ENCODE results near the gene CDK18. TPM values are rescaled to one million over a fixed set of nuclear protein-coding genes. Genes with fewer than 3 reads are reported as not detected.

Gene CDK18
- total and polyA plus RNA-seq, 2 of the 8 experiments (the other 6 are each of a cell fraction or from before 2014, with no cell fraction given), result 31.2 to 44.0 TPM

GRCh38 chr1:205543351-205544301 lies 39.2 kb downstream of the CDK18 start:
- H4K5ac ChIP-seq (ENCODE audit: insufficient read length, low read depth, low read length), result peak overlapping the region; percentile 8
- H3K9me3 ChIP-seq (ENCODE audit: insufficient read depth in 2 of 2, low read depth in 1 of 2, low read length in 1 of 2), result peaks cover 0 to 4% of the 10 kb centered on the region in 2 experiments; a peak in 1 of 4 replicates
- no peak overlapping the region for H3K14ac ChIP-seq (ENCODE audit: insufficient read length)
- no peaks in the 10 kb centered on the region for H4K20me1 ChIP-seq (replicated peaks in 1 of 2; ENCODE audit: control insufficient read depth in 1 of 2, insufficient read depth in 2 of 2, low read length in 2 of 2)
- H4K91ac ChIP-seq (replicated peaks; ENCODE audit: insufficient read length, low read length), result peak overlapping the region; percentile 61
- no peaks in the 10 kb centered on the region for H3K36me3 ChIP-seq (ENCODE audit: control insufficient read depth in 2 of 4, insufficient read depth in 4 of 4, low read length in 3 of 4)
- no peak overlapping the region for H2BK120ac ChIP-seq (replicated peaks; ENCODE audit: low read depth, low read length)
- ChIA-PET CTCF (ENCODE audit: partially characterized antibody) (interaction anchor here (0.5 to 5.9 kb wide), 24 partner anchors 9 to 347 kb away, joined by 3 to 39 read pairs (median 4); no protein-coding TSS in a partner anchor), POLR2A (ENCODE audit: partially characterized antibody) (interaction anchor here (0.5 to 4.9 kb wide), 10 partner anchors 9 to 334 kb away, joined by 3 to 27 read pairs (median 4); partner anchors contain the start of gene BLACAT1)
- peak overlapping the region; percentile 12 to 52 (median 28); a peak in 7 of 8 replicates for H3K4me3 ChIP-seq (ENCODE audit: extremely low read depth in 1 of 4, insufficient read depth in 2 of 4, low read depth in 3 of 4, low read length in 4 of 4)
- H3K79me2 ChIP-seq (ENCODE audit: control insufficient read depth in 1 of 2, insufficient read depth in 2 of 2, low read length in 2 of 2), result no peaks in the 10 kb centered on the region
- peaks cover 0 to 14% (median 7%) of the 10 kb centered on the region in 4 experiments; a peak in 5 of 7 replicates for H3K4me1 ChIP-seq (replicated peaks in 1 of 4; ENCODE audit: control insufficient read depth in 3 of 4, insufficient read depth in 4 of 4, low read length in 3 of 4)
- peak overlapping the region; percentile 74; the same call in 1 of the 2 replicates for H2AFZ ChIP-seq (ENCODE audit: low read length)
- peak overlapping the region; percentile 58 for H3K4ac ChIP-seq (replicated peaks; ENCODE audit: insufficient read length, low read depth, low read length)
- H3K9ac ChIP-seq (replicated peaks in 1 of 4; ENCODE audit: extremely low read depth in 1 of 4, low read depth in 3 of 4, low read length in 3 of 4), result peak overlapping the region in 1 of 4 experiments; percentile 36; a peak in 3 of 7 replicates
- H3K23me2 ChIP-seq (ENCODE audit: low read depth, low read length), result 0 out of 2 replicates have a peak, but pooled peaks cover 4% of the 10 kb centered on the region
- 8% methylated on average over 20 of the region's 25 CpGs; no CpG with 5 or more reads in 1 of the 2 experiments for WGBS, 2 experiments (ENCODE audit: extremely low coverage in 1 of 2, insufficient coverage in 1 of 2, insufficient read length in 1 of 2, insufficient replicate concordance in 2 of 2, low coverage in 1 of 2, low lambda C conversion rate in 2 of 2, missing lambda C conversion rate in 1 of 2)
- peak overlapping the region; percentile 89 for H3K18ac ChIP-seq (ENCODE audit: extremely low read depth, low read length)
- peaks cover 0 to 25% (median 13%) of the 10 kb centered on the region in 4 experiments; a peak in 6 of 7 replicates for H3K27me3 ChIP-seq (replicated peaks in 1 of 4; ENCODE audit: control insufficient read depth in 3 of 4, extremely low read depth in 1 of 4, insufficient read depth in 3 of 4, low read length in 3 of 4)
- H3K4me2 ChIP-seq (ENCODE audit: insufficient read depth in 1 of 2, low read depth in 2 of 2, low read length in 2 of 2), result peak overlapping the region; percentile 62 to 82
- no peak overlapping the region; the same call in 1 of the 2 replicates for H3K27ac ChIP-seq (ENCODE audit: low read depth, low read length)
- FAIRE-seq (no peak), DNase-seq (ENCODE audit: low read depth in 1 of 2, low spot score in 2 of 2) (peak; percentile 50 to 80)
- H3K23ac ChIP-seq (ENCODE audit: insufficient read length), result no peak overlapping the region
- H2AK5ac ChIP-seq (ENCODE audit: low read depth, low read length), result peak overlapping the region; percentile 93
- H4K8ac ChIP-seq (ENCODE audit: extremely low read depth, insufficient read depth, low read length), result peak overlapping the region; percentile 75
- no peak overlapping the region for H3K56ac ChIP-seq (replicated peaks; ENCODE audit: insufficient read length, low read depth, low read length)
- H2BK5ac ChIP-seq (ENCODE audit: low read depth, low read length), result peak overlapping the region; percentile 71; the same call in 1 of the 2 replicates
- H2BK15ac ChIP-seq (ENCODE audit: low read length), result peak overlapping the region; percentile 92; the same call in 1 of the 2 replicates
- 0 out of 2 replicates have a peak overlapping the region, but pooled peaks have one; percentile 80 for H2BK20ac ChIP-seq (ENCODE audit: low read length)
- peak overlapping the region; percentile 84 for H2BK12ac ChIP-seq (ENCODE audit: low read depth, low read length)
- no peaks in the 10 kb centered on the region for H3K79me1 ChIP-seq (ENCODE audit: low read depth, low read length)
- TF ChIP-seq, protein P1, sequence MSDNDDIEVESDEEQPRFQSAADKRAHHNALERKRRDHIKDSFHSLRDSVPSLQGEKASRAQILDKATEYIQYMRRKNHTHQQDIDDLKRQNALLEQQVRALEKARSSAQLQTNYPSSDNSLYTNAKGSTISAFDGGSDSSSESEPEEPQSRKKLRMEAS (IDR thresholded peaks at IDR 0.05), result peak; percentile 78
- TF ChIP-seq BACH1 (IDR thresholded peaks at IDR 0.05; ENCODE audit: low read length), result no peak
